AG09319 (cell line): ENCODE results near the gene IVL.
A peak's percentile ranks its signal among the peaks of the same experiment; 100 is the strongest.

ENCODE experiments used
- DNase-seq: peaks from one replicate; pipeline ENCODE4 v3.0.0-alpha.2; 2010; ENCODE audit warnings: low read depth; ENCODE audit errors: extremely low read depth
- CTCF ChIP-seq: IDR thresholded peaks from 2 replicates; pipeline ENCODE4 v1.5.1; 2011; ENCODE audit warnings: low read depth, mild to moderate bottlenecking, inconsistent platforms, low read length, moderate library complexity

The IVL gene

GRCh38 chr1:152899027-152899426 is 9.3 kb upstream of the IVL start:
- no peak for DNase-seq
- no peak for TF ChIP-seq CTCF

- no peak for TF ChIP-seq CTCF
- DNase-seq, result no peak
Observed at GRCh38 chr1:152899883-152900282, 8.5 kb upstream of the IVL start.

GRCh38 chr1:152901631-152902030 is 6.7 kb upstream of the IVL start:
- DNase-seq, result no peak
- TF ChIP-seq CTCF, result no peak

GRCh38 chr1:152902636-152903035 is 5.7 kb upstream of the IVL start:
- no peak for TF ChIP-seq CTCF
- no peak for DNase-seq

- no peak for TF ChIP-seq CTCF
- no peak for DNase-seq
Observed at GRCh38 chr1:152904688-152905440, 3.5 kb upstream of the IVL start.

- peak; percentile 60 for DNase-seq
- no peak for TF ChIP-seq CTCF
Observed at GRCh38 chr1:152906023-152906565, 2.3 kb upstream of the IVL start.

GRCh38 chr1:152909206-152909605 is 860 bp downstream of the IVL start:
- no peak for DNase-seq

More at GRCh38 chr1:152909206-152909605, 860 bp downstream of the IVL start:
- no peak for TF ChIP-seq CTCF
